Suprapubic skin (tissue), 4 donors: ENCODE measurements around the gene PARP14.

Source experiments
- EP300 ChIP-seq: sonication (generic); formaldehyde crosslinking; IDR thresholded peaks from one replicate; pipeline ENCODE4 v1.6.1; 2017; ENCODE audit warnings: antibody characterized with exemption
- POLR2A ChIP-seq, 2 donors: fragments of 450-650 bp; IDR thresholded peaks; one replicate each; pipeline ENCODE4 v1.6.1; 2017; ENCODE audit warnings: antibody characterized with exemption in 2 of 2, mild to moderate bottlenecking in 2 of 2, moderate library complexity in 2 of 2
- POLR2AphosphoS5 ChIP-seq, 3 donors: sonication (generic); formaldehyde crosslinking; IDR thresholded peaks; one replicate each; pipeline ENCODE4 v1.6.1; 2017; ENCODE audit warnings: antibody characterized with exemption in 3 of 3
- TF ChIP-seq, protein P1 (sequence below), 2 donors: fragments of 200-600 bp in 1 of 2; fragments of 450-650 bp in 1 of 2; sonication (generic) in 1 of 2; IDR thresholded peaks; one replicate each; pipeline ENCODE4 v1.5.1; 2016 to 2019; ENCODE audit warnings: antibody characterized with exemption in 2 of 2, mild to moderate bottlenecking in 1 of 2, moderate library complexity in 1 of 2

DNA sequence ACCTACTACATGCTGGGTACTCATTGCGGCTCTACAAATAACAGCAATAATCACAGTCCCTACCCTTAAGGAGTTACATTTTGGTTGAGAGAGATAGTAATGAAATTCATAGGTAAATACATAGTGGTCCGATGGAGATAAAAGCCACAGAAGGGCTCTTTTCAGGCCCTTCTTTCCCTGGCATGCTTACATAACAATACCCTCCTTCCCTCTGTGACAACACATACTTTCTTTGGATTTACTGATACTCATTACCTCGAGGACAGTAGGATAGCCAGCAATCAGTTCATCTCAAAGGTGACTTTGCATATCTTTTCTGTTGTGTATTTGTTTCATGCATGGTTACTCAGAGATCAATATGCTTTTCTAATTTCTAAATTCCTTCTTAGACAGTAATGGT lies 58.5 kb downstream of the PARP14 start:
- no peak for TF ChIP-seq POLR2A (IDR thresholded peaks at IDR 0.05)
- TF ChIP-seq, protein P1, sequence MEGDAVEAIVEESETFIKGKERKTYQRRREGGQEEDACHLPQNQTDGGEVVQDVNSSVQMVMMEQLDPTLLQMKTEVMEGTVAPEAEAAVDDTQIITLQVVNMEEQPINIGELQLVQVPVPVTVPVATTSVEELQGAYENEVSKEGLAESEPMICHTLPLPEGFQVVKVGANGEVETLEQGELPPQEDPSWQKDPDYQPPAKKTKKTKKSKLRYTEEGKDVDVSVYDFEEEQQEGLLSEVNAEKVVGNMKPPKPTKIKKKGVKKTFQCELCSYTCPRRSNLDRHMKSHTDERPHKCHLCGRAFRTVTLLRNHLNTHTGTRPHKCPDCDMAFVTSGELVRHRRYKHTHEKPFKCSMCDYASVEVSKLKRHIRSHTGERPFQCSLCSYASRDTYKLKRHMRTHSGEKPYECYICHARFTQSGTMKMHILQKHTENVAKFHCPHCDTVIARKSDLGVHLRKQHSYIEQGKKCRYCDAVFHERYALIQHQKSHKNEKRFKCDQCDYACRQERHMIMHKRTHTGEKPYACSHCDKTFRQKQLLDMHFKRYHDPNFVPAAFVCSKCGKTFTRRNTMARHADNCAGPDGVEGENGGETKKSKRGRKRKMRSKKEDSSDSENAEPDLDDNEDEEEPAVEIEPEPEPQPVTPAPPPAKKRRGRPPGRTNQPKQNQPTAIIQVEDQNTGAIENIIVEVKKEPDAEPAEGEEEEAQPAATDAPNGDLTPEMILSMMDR (IDR thresholded peaks at IDR 0.05), result no peak
- no peak for TF ChIP-seq POLR2AphosphoS5 (IDR thresholded peaks at IDR 0.05)
- no peak for TF ChIP-seq EP300
